Activated CD8-positive, alpha-beta memory T cell treated with anti-CD3 and anti-CD28 coated beads, Interleukin-2, amount 50 U/mL, for 1 hour (primary cell): ENCODE data around the gene TNFAIP8L1.
"Not testable (repeated sequence)": the region's sequence is repeated elsewhere in the genome, so short reads cannot be mapped to it uniquely, and the experiment has no call there.

Source experiments
- DNase-seq: peaks from one replicate; pipeline ENCODE4 v3.0.0-alpha.2; 2020; ENCODE audit errors: extremely low read depth

TNFAIP8L1 gene

GRCh38 chr19:4638828-4639530 lies at the start of gene TNFAIP8L1:
Gene TNFAIP8L1, plus strand, starts transcription at chr19:4639516. Its CDS starts 12,354 bp downstream, at chr19:4651870.
- DNase-seq = peak; percentile 98

DNA sequence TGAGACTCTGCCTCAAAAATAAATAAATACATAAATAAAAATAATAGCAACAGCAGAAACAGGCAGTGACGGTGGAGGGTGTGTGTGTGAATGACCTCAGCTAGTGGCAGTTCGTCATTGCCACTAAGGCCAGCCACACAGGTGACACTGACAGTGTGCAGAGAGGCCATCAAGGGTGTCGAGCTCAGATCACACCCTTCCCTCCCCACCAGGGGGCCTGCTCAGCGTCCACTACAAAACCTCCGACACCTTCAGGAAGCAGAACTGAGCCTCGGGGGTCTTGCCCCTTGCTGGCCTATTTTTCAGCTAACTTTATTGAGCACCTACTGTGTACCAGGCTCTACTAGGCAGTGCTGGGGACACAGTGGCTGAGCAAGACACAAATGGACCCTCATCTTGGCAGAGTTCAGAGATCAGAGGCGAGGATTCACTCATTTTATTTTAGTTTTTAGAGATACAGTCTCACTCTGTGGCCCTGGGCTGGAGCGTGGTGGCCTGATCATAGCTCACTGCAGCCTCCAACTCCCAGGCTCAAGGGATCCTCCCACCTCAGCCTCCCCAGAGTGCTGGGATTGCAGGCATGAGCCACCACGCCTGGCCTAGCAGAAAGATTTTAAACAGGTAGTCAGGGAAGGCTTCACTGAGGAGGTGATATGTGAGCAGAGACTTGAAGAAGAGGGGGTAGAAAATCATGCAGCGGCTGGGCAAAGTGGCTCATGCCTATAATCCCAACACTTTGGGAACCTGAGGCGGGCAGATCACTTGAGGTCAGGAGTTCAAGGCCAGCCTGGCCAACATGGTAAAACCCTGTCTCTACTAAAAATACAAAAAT lies 49.5 kb upstream of the TNFAIP8L1 start:
- no peak for DNase-seq

- DNase-seq = no peak
Observed at GRCh38 chr19:4590559-4590958, 48.8 kb upstream of the TNFAIP8L1 start.

DNA sequence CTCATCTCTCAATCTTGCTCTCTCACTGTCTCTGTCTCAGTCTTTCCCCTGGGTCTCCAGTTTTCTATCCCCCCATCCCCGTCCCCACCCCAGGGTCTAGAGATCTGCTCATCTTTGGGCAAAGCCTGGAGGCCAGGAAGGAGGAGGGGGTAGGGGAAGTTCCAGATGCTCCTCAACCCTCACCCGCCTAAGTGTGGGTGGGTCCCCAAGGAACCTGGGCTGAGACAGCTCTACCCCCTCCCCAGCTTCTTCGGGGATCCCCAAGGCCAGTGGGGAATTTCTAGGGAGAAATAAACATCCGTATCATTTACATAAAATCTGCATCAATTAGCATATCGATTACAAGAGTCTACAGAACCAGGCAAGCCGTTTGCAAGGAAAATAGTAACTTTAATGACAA lies 48.0 kb upstream of the TNFAIP8L1 start:
- DNase-seq = no peak

- DNase-seq = no peak
Observed at GRCh38 chr19:4592445-4592844, 46.9 kb upstream of the TNFAIP8L1 start.

- no peak for DNase-seq
Observed at GRCh38 chr19:4593409-4593851, 45.9 kb upstream of the TNFAIP8L1 start.

DNA sequence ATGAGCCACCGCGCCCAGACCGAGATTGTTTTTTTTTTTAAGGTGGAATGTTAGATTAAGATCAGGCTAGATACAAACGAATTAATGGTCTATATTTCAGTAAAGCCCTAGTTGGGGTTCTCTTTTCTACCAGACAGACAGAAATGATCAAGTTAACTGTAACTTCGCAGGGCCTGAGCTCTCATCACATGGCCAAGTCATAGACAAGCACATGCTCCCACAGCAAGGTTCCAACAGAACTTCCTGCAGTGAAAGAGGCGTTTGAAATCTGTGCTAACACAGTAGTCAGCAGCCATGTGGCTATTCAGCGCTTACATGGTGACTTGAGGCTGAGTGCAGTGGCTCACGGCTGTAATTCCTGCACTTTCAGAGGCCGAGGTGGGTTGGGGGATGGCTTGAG lies 45.1 kb upstream of the TNFAIP8L1 start:
- no peak for DNase-seq

DNA sequence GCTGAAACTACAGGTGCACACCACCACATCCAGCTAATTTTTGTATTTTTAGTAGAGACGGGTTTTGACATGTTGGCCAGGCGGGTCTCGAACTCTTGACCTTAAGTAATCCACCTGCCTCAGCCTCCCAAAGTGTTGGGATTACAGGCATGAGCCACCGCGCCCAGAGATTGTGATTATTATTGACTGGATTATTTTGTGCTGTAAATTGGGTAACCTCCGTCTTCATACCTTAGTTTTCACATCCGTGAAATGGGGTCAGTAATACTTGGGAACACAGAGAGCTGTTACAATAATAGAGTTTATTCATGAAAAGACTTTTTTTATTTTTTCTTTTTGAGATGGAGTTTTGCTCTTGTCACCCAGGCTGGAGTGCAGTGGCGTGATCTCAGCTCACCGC lies 44.2 kb upstream of the TNFAIP8L1 start:
- not testable (repeated sequence) for DNase-seq

DNA sequence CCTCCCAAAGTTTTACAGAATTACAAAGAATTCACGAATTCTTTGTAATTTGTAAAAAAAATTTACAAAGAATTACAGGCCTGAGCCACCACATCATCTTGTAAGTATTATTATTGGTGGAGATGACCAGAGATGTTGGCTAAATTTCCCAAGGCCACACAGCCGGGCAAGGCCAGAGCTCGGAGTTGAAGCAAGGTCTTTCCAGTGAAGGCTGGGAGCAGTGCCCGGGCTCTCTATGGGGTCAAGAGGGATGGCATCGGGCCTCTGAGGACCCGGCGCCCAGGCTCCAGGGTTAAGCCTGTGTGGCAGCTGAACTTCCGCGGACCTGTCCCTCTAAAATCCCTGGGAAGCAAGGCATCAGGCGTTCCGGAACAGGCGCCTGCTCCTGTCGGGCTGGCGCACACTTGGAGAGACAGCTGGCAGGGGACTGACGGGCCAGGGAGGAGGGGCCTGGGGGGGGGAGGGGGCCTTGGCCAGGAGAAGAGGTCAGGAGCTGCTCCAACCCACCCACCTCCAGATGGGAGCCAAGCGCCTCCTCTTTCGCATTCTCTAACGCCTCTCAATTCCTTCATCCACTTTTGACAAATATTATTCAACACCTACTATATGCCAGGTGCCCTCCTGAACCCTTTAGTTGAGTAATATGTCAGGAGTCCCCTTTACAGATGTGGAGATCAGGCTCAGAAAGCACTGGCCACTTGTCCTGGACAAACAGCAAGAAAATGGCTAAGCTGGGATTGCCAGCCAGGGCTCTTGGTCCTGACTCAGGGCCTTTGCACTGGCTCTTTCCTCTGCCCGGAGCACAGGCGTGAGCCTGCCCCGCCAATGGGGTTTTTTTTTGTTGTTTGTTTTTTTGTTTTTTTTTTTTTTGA lies 43.0 kb upstream of the TNFAIP8L1 start:
- DNase-seq = no peak

- no peak for DNase-seq
Observed at GRCh38 chr19:4597278-4597974, 41.9 kb upstream of the TNFAIP8L1 start.

DNA sequence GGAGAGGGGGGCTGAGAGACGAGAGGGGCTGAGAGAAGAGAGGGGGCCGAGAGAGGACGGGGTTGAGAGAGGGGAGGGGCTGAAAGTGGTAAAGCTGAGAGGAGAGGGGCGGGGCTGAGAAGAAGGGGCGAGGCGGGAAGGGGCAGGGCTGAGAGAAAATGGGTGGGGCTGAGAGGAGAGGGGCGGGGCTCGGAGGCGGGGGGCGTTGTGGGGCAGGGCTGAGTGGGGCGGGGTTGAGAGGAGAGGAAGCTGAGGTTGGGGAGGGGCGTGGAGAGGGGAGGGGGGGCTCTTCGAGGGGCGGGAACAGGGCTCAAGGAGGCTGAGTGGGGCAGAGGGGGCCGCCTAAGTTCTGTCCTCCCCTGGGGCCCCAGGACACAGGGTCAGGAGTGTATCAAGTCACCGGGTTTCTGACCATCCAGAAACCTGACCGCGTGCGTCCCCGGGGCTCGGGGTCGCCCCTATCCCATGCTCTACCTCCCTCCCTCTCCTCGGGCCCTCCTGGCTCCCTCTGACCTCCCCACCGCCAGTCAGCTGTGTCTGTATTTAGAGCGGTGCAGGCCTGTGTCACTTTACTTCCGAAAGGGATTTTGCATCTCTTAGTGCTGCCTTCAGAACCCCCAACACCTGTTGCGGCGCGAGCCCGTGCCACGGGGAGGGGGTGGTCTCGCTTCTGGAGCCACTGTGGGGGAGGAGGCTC lies 41.2 kb upstream of the TNFAIP8L1 start:
- DNase-seq = no peak

DNA sequence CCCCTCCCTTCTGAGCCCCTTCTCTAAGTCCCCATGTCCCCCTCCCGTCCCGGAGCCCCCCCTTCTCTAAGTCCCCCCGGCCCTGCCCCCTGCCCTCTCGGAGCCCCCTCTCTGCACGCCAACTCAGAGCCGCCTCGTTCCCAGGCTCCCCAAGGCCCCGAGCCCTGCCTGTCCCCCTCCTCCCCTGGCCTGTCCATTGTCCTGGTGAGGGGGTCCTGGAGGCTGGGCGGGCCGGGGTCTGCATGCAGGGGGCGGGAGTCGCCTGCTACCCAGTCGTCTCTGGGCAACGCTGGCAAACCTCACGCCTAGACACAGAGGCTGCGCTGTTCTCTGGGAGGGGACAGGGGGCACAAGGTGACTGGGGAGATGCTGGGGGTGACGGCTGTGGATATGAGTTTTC lies 40.6 kb upstream of the TNFAIP8L1 start:
- DNase-seq = no peak

DNA sequence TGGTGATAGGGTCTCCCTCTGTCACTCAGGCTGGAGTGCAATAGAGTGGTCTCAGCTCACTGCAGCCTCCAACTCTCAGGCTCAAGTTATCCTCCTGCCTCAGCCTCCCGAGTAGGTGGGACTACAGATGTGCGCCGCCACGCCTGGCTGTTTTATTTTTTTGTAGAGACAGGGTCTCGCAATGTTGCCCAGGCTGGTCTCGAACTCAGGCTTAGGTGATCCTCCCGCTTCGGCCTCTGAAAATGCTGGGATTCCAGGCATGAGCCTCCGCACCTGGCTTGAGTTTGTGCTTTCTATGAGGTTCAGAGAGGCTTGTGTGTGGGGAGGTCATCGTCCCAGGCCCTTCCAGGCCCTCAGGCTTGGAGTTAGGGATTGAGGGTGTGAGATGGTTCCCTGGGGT lies 39.2 kb upstream of the TNFAIP8L1 start:
- DNase-seq = no peak

DNA sequence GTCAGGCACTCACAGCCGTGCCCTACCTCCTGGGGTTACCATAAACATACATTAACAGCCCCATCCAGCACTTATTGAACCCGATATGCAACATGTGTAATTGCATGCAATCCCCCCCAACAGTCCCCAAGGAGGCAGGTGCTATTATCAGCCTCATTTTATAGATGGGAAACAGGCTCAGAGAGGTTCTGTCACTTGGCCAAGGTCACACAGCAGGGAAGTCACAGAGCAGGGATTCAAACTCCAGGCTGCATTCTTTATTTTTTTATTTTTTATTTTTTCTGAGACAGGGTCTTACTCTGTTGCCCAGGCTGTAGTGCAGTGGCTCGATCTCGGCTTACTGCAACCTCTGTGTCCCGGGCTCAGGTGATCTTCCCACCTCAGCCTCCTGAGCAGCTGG lies 38.4 kb upstream of the TNFAIP8L1 start:
- DNase-seq = no peak

GRCh38 chr19:4602173-4602788 lies 37.0 kb upstream of the TNFAIP8L1 start:
- DNase-seq = no peak

DNA sequence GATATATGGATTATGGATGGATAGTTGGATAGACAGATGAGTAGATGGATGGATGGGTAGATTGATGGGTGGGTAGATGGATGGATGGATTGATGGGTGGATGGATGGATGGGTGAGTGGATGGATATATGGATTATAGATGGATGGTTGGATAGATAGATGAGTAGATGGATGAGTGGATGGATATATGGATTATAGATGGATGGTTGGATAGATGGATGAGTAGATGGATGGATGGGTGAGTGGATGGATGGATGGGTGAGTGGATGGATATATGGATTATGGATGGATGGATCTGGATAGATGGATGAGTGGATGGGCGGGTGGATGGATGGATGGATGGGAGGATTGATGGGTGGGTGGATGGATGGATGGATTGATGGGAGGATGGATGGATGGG lies 36.4 kb upstream of the TNFAIP8L1 start:
- no peak for DNase-seq

DNA sequence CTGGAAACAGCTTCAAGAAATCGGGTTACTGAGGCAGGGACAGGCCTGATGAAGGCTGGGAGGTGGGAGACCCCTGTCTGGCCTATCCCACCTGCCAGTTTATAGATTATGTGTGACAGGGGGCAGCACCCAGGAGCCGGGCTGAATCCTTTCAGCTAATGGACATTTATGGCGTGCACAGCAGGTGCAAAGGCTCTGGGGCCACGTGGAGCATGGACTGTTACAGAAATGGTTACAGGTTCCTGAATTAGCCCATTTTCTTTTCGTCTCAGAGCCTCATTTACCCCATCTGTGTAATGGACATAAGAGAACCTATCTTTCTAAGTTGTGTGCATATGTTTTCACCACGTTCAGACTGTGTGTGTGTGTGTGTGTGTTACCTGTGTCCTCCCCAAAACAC lies 34.4 kb upstream of the TNFAIP8L1 start:
- no peak for DNase-seq

- no peak for DNase-seq
Observed at GRCh38 chr19:4606181-4606580, 33.1 kb upstream of the TNFAIP8L1 start.

GRCh38 chr19:4606921-4607678 lies 32.2 kb upstream of the TNFAIP8L1 start:
- DNase-seq = no peak
